ENCODE data around the gene STT3B.
A peak's percentile ranks its signal among the peaks of the same experiment; 100 is the strongest.

The STT3B gene

GRCh38 chr3:31531452-31531991 lies 1.2 kb upstream of the STT3B start:
- H3K9ac ChIP-seq (ENCODE audit: insufficient read length, low read depth) = peak overlapping the region; percentile 99
- TF ChIP-seq SUZ12 (IDR thresholded peaks at IDR 0.05; ENCODE audit: extremely low read depth, insufficient read depth, insufficient read length) (no peak), YY1 (IDR thresholded peaks at IDR 0.05; ENCODE audit: insufficient read depth, insufficient read length) (no peak), ZNF274 (IDR thresholded peaks at IDR 0.05; ENCODE audit: low read depth, low read length) (no peak)
- peaks cover 4% of the 10 kb centered on the region for H3K36me3 ChIP-seq (ENCODE audit: insufficient read depth, insufficient read length, low read length)
- H3K9me3 ChIP-seq (ENCODE audit: insufficient read depth, low read length) = no peaks in the 10 kb centered on the region
- DNase-seq (ENCODE audit: low read depth, low spot score) = no peak
- H3K27me3 ChIP-seq (ENCODE audit: insufficient read depth, insufficient read length) = no peaks in the 10 kb centered on the region
- H3K4me3 ChIP-seq (ENCODE audit: insufficient read length, low read depth) = peak overlapping the region; percentile 77
- no peaks in the 10 kb centered on the region for H3K4me1 ChIP-seq (ENCODE audit: insufficient read depth, insufficient read length)

GRCh38 chr3:31531992-31532586 lies 636 bp upstream of the STT3B start:
- Histone ChIP-seq H3K4me3 (ENCODE audit: insufficient read length, low read depth) (peak overlapping the region; percentile 77), H3K9ac (ENCODE audit: insufficient read length, low read depth) (peak overlapping the region; percentile 99), H3K27me3 (ENCODE audit: insufficient read depth, insufficient read length) (no peaks in the 10 kb centered on the region), H3K4me1 (ENCODE audit: insufficient read depth, insufficient read length) (no peaks in the 10 kb centered on the region), H3K9me3 (ENCODE audit: insufficient read depth, low read length) (no peaks in the 10 kb centered on the region), H3K36me3 (ENCODE audit: insufficient read depth, insufficient read length, low read length) (peaks cover 4% of the 10 kb centered on the region)
- peak; percentile 98 for DNase-seq (ENCODE audit: low read depth, low spot score)
- TF ChIP-seq YY1 (IDR thresholded peaks at IDR 0.05; ENCODE audit: insufficient read depth, insufficient read length) = no peak

GRCh38 chr3:31533169-31534064 lies 692 bp downstream of the STT3B start:
- peaks cover 4% of the 10 kb centered on the region for H3K36me3 ChIP-seq (ENCODE audit: insufficient read depth, insufficient read length, low read length)
- TF ChIP-seq ZNF274 (IDR thresholded peaks at IDR 0.05; ENCODE audit: low read depth, low read length) (no peak), SUZ12 (IDR thresholded peaks at IDR 0.05; ENCODE audit: extremely low read depth, insufficient read depth, insufficient read length) (no peak), YY1 (IDR thresholded peaks at IDR 0.05; ENCODE audit: insufficient read depth, insufficient read length) (no peak)
- peak overlapping the region; percentile 81 for H3K4me3 ChIP-seq (ENCODE audit: insufficient read length, low read depth)
- no peaks in the 10 kb centered on the region for H3K9me3 ChIP-seq (ENCODE audit: insufficient read depth, low read length)
- peak overlapping the region; percentile 97 for H3K9ac ChIP-seq (ENCODE audit: insufficient read length, low read depth)
- no peaks in the 10 kb centered on the region for H3K4me1 ChIP-seq (ENCODE audit: insufficient read depth, insufficient read length)
- DNase-seq (ENCODE audit: low read depth, low spot score) = no peak
- no peaks in the 10 kb centered on the region for H3K27me3 ChIP-seq (ENCODE audit: insufficient read depth, insufficient read length)

GRCh38 chr3:31534065-31534425 lies 1.3 kb downstream of the STT3B start:
- Histone ChIP-seq H3K27me3 (ENCODE audit: insufficient read depth, insufficient read length) (no peaks in the 10 kb centered on the region), H3K9me3 (ENCODE audit: insufficient read depth, low read length) (no peaks in the 10 kb centered on the region), H3K4me1 (ENCODE audit: insufficient read depth, insufficient read length) (no peaks in the 10 kb centered on the region), H3K4me3 (ENCODE audit: insufficient read length, low read depth) (peak overlapping the region; percentile 81), H3K9ac (ENCODE audit: insufficient read length, low read depth) (peak overlapping the region; percentile 97), H3K36me3 (ENCODE audit: insufficient read depth, insufficient read length, low read length) (peaks cover 4% of the 10 kb centered on the region)
- TF ChIP-seq YY1 (IDR thresholded peaks at IDR 0.05; ENCODE audit: insufficient read depth, insufficient read length) = no peak
- no peak for TF ChIP-seq ZNF274 (IDR thresholded peaks at IDR 0.05; ENCODE audit: low read depth, low read length)
- no peak for TF ChIP-seq SUZ12 (IDR thresholded peaks at IDR 0.05; ENCODE audit: extremely low read depth, insufficient read depth, insufficient read length)
- DNase-seq (ENCODE audit: low read depth, low spot score) = no peak

GRCh38 chr3:31536497-31536896 lies 3.8 kb downstream of the STT3B start:
- Histone ChIP-seq H3K4me1 (ENCODE audit: insufficient read depth, insufficient read length) (no peaks in the 10 kb centered on the region), H3K36me3 (ENCODE audit: insufficient read depth, insufficient read length, low read length) (peaks cover 4% of the 10 kb centered on the region), H3K9me3 (ENCODE audit: insufficient read depth, low read length) (no peaks in the 10 kb centered on the region), H3K9ac (ENCODE audit: insufficient read length, low read depth) (no peak overlapping the region), H3K4me3 (ENCODE audit: insufficient read length, low read depth) (no peak overlapping the region), H3K27me3 (ENCODE audit: insufficient read depth, insufficient read length) (no peaks in the 10 kb centered on the region)
- TF ChIP-seq YY1 (IDR thresholded peaks at IDR 0.05; ENCODE audit: insufficient read depth, insufficient read length) (no peak), SUZ12 (IDR thresholded peaks at IDR 0.05; ENCODE audit: extremely low read depth, insufficient read depth, insufficient read length) (no peak), ZNF274 (IDR thresholded peaks at IDR 0.05; ENCODE audit: low read depth, low read length) (no peak)
- DNase-seq (ENCODE audit: low read depth, low spot score) = no peak

GRCh38 chr3:31538801-31539200 lies 6.1 kb downstream of the STT3B start:
- TF ChIP-seq SUZ12 (IDR thresholded peaks at IDR 0.05; ENCODE audit: extremely low read depth, insufficient read depth, insufficient read length) (no peak), ZNF274 (IDR thresholded peaks at IDR 0.05; ENCODE audit: low read depth, low read length) (no peak), YY1 (IDR thresholded peaks at IDR 0.05; ENCODE audit: insufficient read depth, insufficient read length) (no peak)
- no peak for DNase-seq (ENCODE audit: low read depth, low spot score)
- no peaks in the 10 kb centered on the region for H3K27me3 ChIP-seq (ENCODE audit: insufficient read depth, insufficient read length)
- no peaks in the 10 kb centered on the region for H3K9me3 ChIP-seq (ENCODE audit: insufficient read depth, low read length)
- no peaks in the 10 kb centered on the region for H3K4me1 ChIP-seq (ENCODE audit: insufficient read depth, insufficient read length)
- H3K36me3 ChIP-seq (ENCODE audit: insufficient read depth, insufficient read length, low read length) = peaks cover 4% of the 10 kb centered on the region
- H3K9ac ChIP-seq (ENCODE audit: insufficient read length, low read depth) = no peak overlapping the region
- no peak overlapping the region for H3K4me3 ChIP-seq (ENCODE audit: insufficient read length, low read depth)

GRCh38 chr3:31539275-31539674 lies 6.5 kb downstream of the STT3B start:
- Histone ChIP-seq H3K27me3 (ENCODE audit: insufficient read depth, insufficient read length) (no peaks in the 10 kb centered on the region), H3K4me1 (ENCODE audit: insufficient read depth, insufficient read length) (no peaks in the 10 kb centered on the region), H3K9me3 (ENCODE audit: insufficient read depth, low read length) (no peaks in the 10 kb centered on the region), H3K4me3 (ENCODE audit: insufficient read length, low read depth) (no peak overlapping the region), H3K9ac (ENCODE audit: insufficient read length, low read depth) (no peak overlapping the region), H3K36me3 (ENCODE audit: insufficient read depth, insufficient read length, low read length) (peaks cover 4% of the 10 kb centered on the region)
- TF ChIP-seq YY1 (IDR thresholded peaks at IDR 0.05; ENCODE audit: insufficient read depth, insufficient read length) = no peak
- TF ChIP-seq SUZ12 (IDR thresholded peaks at IDR 0.05; ENCODE audit: extremely low read depth, insufficient read depth, insufficient read length) = no peak
- TF ChIP-seq ZNF274 (IDR thresholded peaks at IDR 0.05; ENCODE audit: low read depth, low read length) = no peak
- no peak for DNase-seq (ENCODE audit: low read depth, low spot score)

All from NT2/D1 (cell line).